Sigmoid colon (tissue), 4 donors: Measurements from ENCODE around the gene ZC3H10.

Source experiments
- EP300 ChIP-seq, 4 donors: sonication (generic); formaldehyde crosslinking; IDR thresholded peaks; one replicate each; pipeline ENCODE4 v1.6.1; 2017; ENCODE audit warnings: antibody characterized with exemption in 4 of 4
- POLR2A ChIP-seq, 2 donors: fragments of 450-650 bp; IDR thresholded peaks; one replicate each; pipeline ENCODE4 v1.6.1; 2016; ENCODE audit warnings: antibody characterized with exemption in 2 of 2, mild to moderate bottlenecking in 2 of 2, moderate library complexity in 2 of 2
- POLR2AphosphoS5 ChIP-seq, 4 donors: sonication (generic); formaldehyde crosslinking; IDR thresholded peaks; one replicate each; pipeline ENCODE4 v1.6.1; 2017; ENCODE audit warnings: antibody characterized with exemption in 4 of 4
- TF ChIP-seq, protein P1 (sequence below), 4 experiments: fragments of 450-650 bp in 3 of 4; fragments of 200-600 bp in 1 of 4; IDR thresholded peaks; one replicate each; pipeline ENCODE4 v1.5.1; 2016 to 2019; ENCODE audit warnings: antibody characterized with exemption in 4 of 4, mild to moderate bottlenecking in 3 of 4, moderate library complexity in 2 of 4

GRCh38 chr12:56104109-56104814 lies 13.8 kb upstream of the ZC3H10 start, which contains the start of gene PA2G4:
- TF ChIP-seq, protein P1, sequence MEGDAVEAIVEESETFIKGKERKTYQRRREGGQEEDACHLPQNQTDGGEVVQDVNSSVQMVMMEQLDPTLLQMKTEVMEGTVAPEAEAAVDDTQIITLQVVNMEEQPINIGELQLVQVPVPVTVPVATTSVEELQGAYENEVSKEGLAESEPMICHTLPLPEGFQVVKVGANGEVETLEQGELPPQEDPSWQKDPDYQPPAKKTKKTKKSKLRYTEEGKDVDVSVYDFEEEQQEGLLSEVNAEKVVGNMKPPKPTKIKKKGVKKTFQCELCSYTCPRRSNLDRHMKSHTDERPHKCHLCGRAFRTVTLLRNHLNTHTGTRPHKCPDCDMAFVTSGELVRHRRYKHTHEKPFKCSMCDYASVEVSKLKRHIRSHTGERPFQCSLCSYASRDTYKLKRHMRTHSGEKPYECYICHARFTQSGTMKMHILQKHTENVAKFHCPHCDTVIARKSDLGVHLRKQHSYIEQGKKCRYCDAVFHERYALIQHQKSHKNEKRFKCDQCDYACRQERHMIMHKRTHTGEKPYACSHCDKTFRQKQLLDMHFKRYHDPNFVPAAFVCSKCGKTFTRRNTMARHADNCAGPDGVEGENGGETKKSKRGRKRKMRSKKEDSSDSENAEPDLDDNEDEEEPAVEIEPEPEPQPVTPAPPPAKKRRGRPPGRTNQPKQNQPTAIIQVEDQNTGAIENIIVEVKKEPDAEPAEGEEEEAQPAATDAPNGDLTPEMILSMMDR (IDR thresholded peaks at IDR 0.05): no peak
- TF ChIP-seq POLR2A (IDR thresholded peaks at IDR 0.05) (peak; percentile 70 to 87), POLR2AphosphoS5 (IDR thresholded peaks at IDR 0.05) (peak; percentile 69 to 91 (median 83)), EP300 (IDR thresholded peaks at IDR 0.05) (peak in 1 of 4 donors; percentile 25)
